Brain microvascular endothelial cell (primary cell): ENCODE data around the gene DUSP18.

Experiments used
- DNase-seq: peaks from one replicate; pipeline ENCODE4 v3.0.0-alpha.2; 2020
- H3K27ac ChIP-seq: fragments of 250-450 bp; sonication (Bioruptor Pico); 2 replicates; pipeline ENCODE4 v1.5.1; 2020; ENCODE audit warnings: mild to moderate bottlenecking, moderate library complexity
- H3K27me3 ChIP-seq: fragments of 250-450 bp; sonication (Bioruptor Pico); replicated peaks from 2 replicates; pipeline ENCODE4 v1.5.1; 2020; ENCODE audit warnings: mild to moderate bottlenecking
- H3K36me3 ChIP-seq: fragments of 250-450 bp; sonication (Bioruptor Pico); replicated peaks from 2 replicates; pipeline ENCODE4 v1.5.1; 2020; ENCODE audit warnings: mild to moderate bottlenecking
- H3K4me3 ChIP-seq: 2 replicates; pipeline ENCODE4 v1.5.1; 2011; ENCODE audit warnings: low read depth, mild to moderate bottlenecking, control low read depth, low read length, moderate library complexity
- CTCF ChIP-seq: IDR thresholded peaks from 2 replicates; pipeline ENCODE4 v1.5.1; 2011; ENCODE audit warnings: low read depth, mild to moderate bottlenecking, moderate library complexity, low read length, control low read depth, inconsistent platforms; ENCODE audit errors: missing control alignments
- in situ Hi-C: cut with HindIII; loops from 2 replicates; pipeline ENCODE4 v1.10.0; 2017; ENCODE audit warnings: low sequenced_read_pairs, low pct_ligation_motif_present

Gene DUSP18

GRCh38 chr22:30702856-30703255 is 35.2 kb upstream of the DUSP18 start:
- Histone ChIP-seq H3K4me3 (no peak overlapping the region), H3K27ac (no peak overlapping the region), H3K27me3 (no peaks in the 10 kb centered on the region), H3K36me3 (no peaks in the 10 kb centered on the region)
- no peak for TF ChIP-seq CTCF
- in situ Hi-C loops, result no loop called here
- no peak for DNase-seq

GRCh38 chr22:30701872-30702271 is 34.2 kb upstream of the DUSP18 start:
- Histone ChIP-seq H3K27ac (no peak overlapping the region), H3K36me3 (no peaks in the 10 kb centered on the region), H3K27me3 (no peaks in the 10 kb centered on the region), H3K4me3 (no peak overlapping the region)
- DNase-seq, result peak; percentile 12
- in situ Hi-C loops, result no loop called here
- no peak for TF ChIP-seq CTCF

- in situ Hi-C loops, result no loop called here
- Histone ChIP-seq H3K27me3 (no peaks in the 10 kb centered on the region), H3K36me3 (no peaks in the 10 kb centered on the region), H3K27ac (no peak overlapping the region), H3K4me3 (no peak overlapping the region)
- TF ChIP-seq CTCF, result no peak
- DNase-seq, result no peak
These were observed 30.3 kb upstream of the DUSP18 start for GRCh38 chr22:30697975-30698374.

- Histone ChIP-seq H3K4me3 (no peak overlapping the region), H3K27me3 (no peaks in the 10 kb centered on the region), H3K36me3 (no peaks in the 10 kb centered on the region), H3K27ac (no peak overlapping the region)
- no peak for TF ChIP-seq CTCF
- in situ Hi-C loops, result no loop called here
- DNase-seq, result no peak
These were observed 28.4 kb upstream of the DUSP18 start for GRCh38 chr22:30695871-30696655.

GRCh38 chr22:30695351-30695851 is 27.7 kb upstream of the DUSP18 start:
- no peak for TF ChIP-seq CTCF
- in situ Hi-C loops, result no loop called here
- no peaks in the 10 kb centered on the region for H3K27me3 ChIP-seq
- H3K4me3 ChIP-seq, result peak overlapping the region; percentile 58
- no peaks in the 10 kb centered on the region for H3K36me3 ChIP-seq
- DNase-seq, result no peak
- H3K27ac ChIP-seq, result no peak overlapping the region
